ENCODE results near the gene PICK1.
"Not testable (repeated sequence)": the region's sequence is repeated elsewhere in the genome, so short reads cannot be mapped to it uniquely, and the experiment has no call there.

The PICK1 gene

DNA sequence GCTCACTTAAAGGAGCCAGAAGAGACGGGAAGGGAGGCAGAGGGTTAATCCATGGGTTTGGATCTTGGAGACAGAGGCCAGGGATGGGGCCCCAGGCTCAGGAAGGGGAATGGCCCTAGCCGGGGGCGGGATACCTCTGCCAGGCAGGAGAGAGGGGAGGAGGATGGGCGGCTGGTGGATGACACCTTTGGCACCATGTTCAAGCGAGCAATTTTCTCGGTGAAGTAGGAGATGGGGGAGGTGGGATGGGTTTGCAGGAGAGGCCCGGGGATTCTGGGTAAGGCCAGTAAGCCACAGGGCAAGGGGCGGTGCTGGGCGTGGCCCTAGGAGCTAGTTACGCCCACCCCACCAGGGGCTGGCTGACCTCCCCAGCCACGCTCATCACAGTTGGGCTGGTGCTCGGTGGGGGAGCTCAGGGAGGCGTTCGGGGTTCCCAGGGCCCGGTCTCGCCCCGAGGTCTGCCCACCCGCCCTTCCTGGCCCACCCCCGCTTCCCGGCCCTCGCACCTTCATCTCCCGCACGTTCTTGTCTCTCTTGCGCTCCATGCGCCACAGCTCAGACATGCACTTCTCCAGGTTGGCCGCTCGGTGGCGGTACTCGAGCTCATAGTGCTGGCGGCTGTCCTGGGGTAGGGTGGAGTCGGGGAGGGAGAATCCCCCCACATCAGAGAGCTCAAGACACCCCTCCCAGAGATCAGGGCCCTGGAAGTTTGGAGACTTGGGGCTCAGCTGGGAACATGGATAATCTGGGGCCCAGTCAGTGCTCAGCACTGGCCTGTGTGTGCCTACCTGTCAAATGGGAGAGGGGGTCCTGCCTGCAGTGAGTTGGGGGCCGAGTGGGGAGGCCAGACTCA, 40.6 kb downstream of the PICK1 start:
- DNase-seq = no peak

- no peak for DNase-seq
Observed at GRCh38 chr22:38098410-38099249, 41.4 kb downstream of the PICK1 start.

DNA sequence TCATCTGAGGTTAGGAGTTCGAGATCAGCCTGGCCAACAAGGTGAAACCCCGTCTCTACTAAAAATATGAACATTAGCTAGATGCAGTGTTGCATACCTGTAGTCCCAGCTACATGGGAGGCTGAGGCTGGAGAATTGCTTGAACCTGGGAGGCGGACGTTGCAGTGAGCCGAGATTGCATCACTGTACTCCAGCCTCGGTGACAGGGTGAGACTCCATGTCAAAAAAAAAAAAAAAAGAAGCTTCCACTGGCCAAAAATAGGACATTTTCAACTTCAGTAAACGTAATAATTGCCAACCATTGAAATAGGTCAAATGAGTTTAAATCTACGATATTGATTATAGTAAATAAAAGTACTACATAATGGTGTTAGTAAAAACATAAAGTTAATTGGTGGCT, 46.4 kb downstream of the PICK1 start:
- DNase-seq = no peak

DNA sequence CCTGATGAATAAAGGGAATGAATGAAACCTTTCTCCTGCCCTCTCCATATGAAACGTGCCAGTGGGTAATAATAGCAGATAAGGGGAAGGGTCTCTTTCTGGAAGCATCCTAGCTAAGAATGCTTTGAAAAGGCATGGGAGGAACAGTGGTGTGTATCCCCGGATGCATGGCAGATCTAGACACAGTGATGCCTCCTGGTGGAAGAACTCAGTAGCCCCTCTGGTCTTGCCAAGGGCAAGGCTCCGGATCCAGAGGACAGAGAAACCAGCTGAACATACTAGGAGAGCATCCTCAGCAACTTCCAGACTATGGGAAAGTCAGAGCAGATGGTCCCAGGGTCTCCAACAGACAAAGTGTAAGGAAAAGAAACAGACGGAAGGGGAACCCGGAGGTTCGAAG, 46.9 kb downstream of the PICK1 start:
- DNase-seq = no peak

GRCh38 chr22:38106814-38107578, 49.8 kb downstream of the PICK1 start:
- DNase-seq = no peak

- no peak for DNase-seq
Observed at GRCh38 chr22:38107692-38108515, 50.7 kb downstream of the PICK1 start.

DNA sequence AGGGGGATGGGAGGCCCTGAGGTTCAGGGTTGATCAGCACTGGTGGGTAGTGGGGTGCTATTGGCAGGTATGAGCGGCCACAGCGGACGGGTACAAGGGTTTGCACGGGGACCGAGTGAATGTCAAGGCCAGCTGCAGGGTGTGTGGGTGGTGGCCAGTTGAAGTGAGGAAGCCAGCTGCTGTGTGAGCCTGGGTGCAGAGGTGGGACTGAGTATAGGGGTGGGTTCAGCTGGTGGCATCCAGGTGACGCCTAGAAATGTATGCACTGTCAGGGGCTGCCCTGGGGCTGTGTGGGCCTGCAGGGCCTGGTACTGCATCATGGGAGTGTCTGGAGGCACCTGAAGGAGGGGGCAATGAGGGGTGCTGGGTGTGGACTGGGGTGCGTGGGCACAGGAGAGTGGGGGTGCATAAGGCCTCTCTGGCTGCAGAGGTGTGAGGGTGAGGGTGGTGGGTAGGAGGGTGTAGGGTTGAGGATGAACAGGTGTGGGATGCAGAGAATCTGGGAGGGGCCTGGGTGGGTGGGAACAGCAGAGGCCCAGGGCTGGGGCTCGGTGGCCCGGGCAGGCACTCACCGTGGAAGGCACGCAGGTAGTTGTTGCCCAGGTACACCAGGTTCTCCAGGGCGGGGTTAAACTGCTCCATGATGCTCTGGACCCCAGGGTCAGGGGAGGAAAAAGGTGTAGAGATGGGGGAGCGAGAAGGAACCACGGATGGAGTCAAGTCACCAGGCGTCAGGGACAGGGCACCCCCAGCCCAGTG, 51.5 kb downstream of the PICK1 start:
- DNase-seq = no peak

GRCh38 chr22:38109371-38110001, 52.3 kb downstream of the PICK1 start:
- DNase-seq = no peak

- DNase-seq = no peak
Observed at GRCh38 chr22:38110008-38110862, 53.0 kb downstream of the PICK1 start, which contains the start of gene BAIAP2L2. Gene BAIAP2L2 (minus strand): TSS chr22:38110684. CDS start chr22:38110525, 159 bp downstream.

- DNase-seq = no peak
Observed at GRCh38 chr22:38110863-38111852, 54.0 kb downstream of the PICK1 start.

- DNase-seq = no peak
Observed at GRCh38 chr22:38111925-38112355, 54.7 kb downstream of the PICK1 start.

- no peak for DNase-seq
Observed at GRCh38 chr22:38112381-38112780, 55.2 kb downstream of the PICK1 start.

GRCh38 chr22:38114484-38115398, 57.5 kb downstream of the PICK1 start:
- DNase-seq = peak; percentile 45

GRCh38 chr22:38115423-38116205, 58.4 kb downstream of the PICK1 start:
- DNase-seq = no peak

- not testable (repeated sequence) for DNase-seq
Observed at GRCh38 chr22:38117556-38117955, 60.4 kb downstream of the PICK1 start.

GRCh38 chr22:38118182-38118581, 61.0 kb downstream of the PICK1 start:
- DNase-seq = no peak

- DNase-seq = not testable (repeated sequence)
Observed at GRCh38 chr22:38118747-38119146, 61.5 kb downstream of the PICK1 start.

Measured in NCI-H2171 (cell line).